Activated naive CD4-positive, alpha-beta T cell treated with anti-CD3 and anti-CD28 coated beads, Interleukin-2, amount 10 ng/mL, durations not matched to agents 7 days and 5 days (primary cell): ENCODE data around the gene ADCY7.

ENCODE experiments used
- CTCF ChIA-PET: fragments of 350-600 bp; sonication (Branson Sonifier 250); formaldehyde crosslinking; loops from one replicate; lab custom pipeline; 2021; ENCODE audit warnings: antibody characterized with exemption; lab: Charles Lee
- DNase-seq: peaks from one replicate; pipeline ENCODE4 v3.0.0-alpha.2; 2020
- H3K27ac Mint-ChIP-seq: one replicate; pipeline ENCODE4 v1.8.0; 2021; ENCODE audit warnings: mild to moderate bottlenecking, moderate library complexity, mixed read lengths
- H3K27me3 Mint-ChIP-seq: one replicate; pipeline ENCODE4 v1.8.0; 2021; ENCODE audit warnings: mild to moderate bottlenecking, mixed read lengths
- H3K36me3 Mint-ChIP-seq: one replicate; pipeline ENCODE4 v1.8.0; 2021; ENCODE audit warnings: mixed read lengths
- H3K4me1 Mint-ChIP-seq: one replicate; pipeline ENCODE4 v1.8.0; 2021; ENCODE audit warnings: mixed read lengths
- H3K4me3 Mint-ChIP-seq: one replicate; pipeline ENCODE4 v1.8.0; 2021; ENCODE audit warnings: mild to moderate bottlenecking, moderate library complexity, mixed read lengths
- H3K9me3 Mint-ChIP-seq: one replicate; pipeline ENCODE4 v1.8.0; 2021; ENCODE audit warnings: mixed read lengths

ADCY7 gene

GRCh38 chr16:50267151-50267631 is 840 bp downstream of the ADCY7 start:
- no peak for DNase-seq
- Mint-ChIP-seq H3K27me3 (peaks cover 5% of the 10 kb centered on the region), H3K27ac (peak overlapping the region; percentile 95), H3K4me3 (peak overlapping the region; percentile 98), H3K36me3 (peaks cover 42% of the 10 kb centered on the region), H3K4me1 (peaks cover 83% of the 10 kb centered on the region), H3K9me3 (no peaks in the 10 kb centered on the region)
- CTCF ChIA-PET, result interaction anchor here (0.6 to 2.3 kb wide), 5 partner anchors 13 to 88 kb away, joined by 3 to 9 read pairs (median 4); no protein-coding TSS in a partner anchor

- H3K36me3 Mint-ChIP-seq, result peaks cover 43% of the 10 kb centered on the region
- peak overlapping the region; percentile 98 for H3K4me3 Mint-ChIP-seq
- H3K27me3 Mint-ChIP-seq, result peaks cover 3% of the 10 kb centered on the region
- peak overlapping the region; percentile 95 for H3K27ac Mint-ChIP-seq
- H3K9me3 Mint-ChIP-seq, result no peaks in the 10 kb centered on the region
- peaks cover 85% of the 10 kb centered on the region for H3K4me1 Mint-ChIP-seq
- peak; percentile 47 for DNase-seq
- CTCF ChIA-PET, result interaction anchor here (0.6 to 2.3 kb wide), 4 partner anchors 57 to 88 kb away, joined by 3 to 9 read pairs (median 6); no protein-coding TSS in a partner anchor
These were observed 1.3 kb downstream of the ADCY7 start for GRCh38 chr16:50267651-50268050.

- Mint-ChIP-seq H3K4me3 (peak overlapping the region; percentile 98), H3K27ac (peak overlapping the region; percentile 95), H3K36me3 (peaks cover 47% of the 10 kb centered on the region), H3K27me3 (no peaks in the 10 kb centered on the region), H3K9me3 (no peaks in the 10 kb centered on the region), H3K4me1 (peaks cover 87% of the 10 kb centered on the region)
- CTCF ChIA-PET, result interaction anchor here (0.9 to 2.3 kb wide), 5 partner anchors 9 to 87 kb away, joined by 3 to 9 read pairs (median 5); no protein-coding TSS in a partner anchor
- peak; percentile 37 for DNase-seq
These were observed 2.0 kb downstream of the ADCY7 start for GRCh38 chr16:50268352-50268751.

GRCh38 chr16:50269061-50269705 is 2.8 kb downstream of the ADCY7 start:
- H3K27me3 Mint-ChIP-seq, result no peaks in the 10 kb centered on the region
- peaks cover 47% of the 10 kb centered on the region for H3K36me3 Mint-ChIP-seq
- H3K9me3 Mint-ChIP-seq, result no peaks in the 10 kb centered on the region
- peak overlapping the region; percentile 65 for H3K27ac Mint-ChIP-seq
- H3K4me3 Mint-ChIP-seq, result peak overlapping the region; percentile 98
- CTCF ChIA-PET, result interaction anchor here (1.0 to 1.1 kb wide), 2 partner anchors 9 to 28 kb away, joined by 3 to 4 read pairs; no protein-coding TSS in a partner anchor
- peaks cover 90% of the 10 kb centered on the region for H3K4me1 Mint-ChIP-seq
- DNase-seq, result no peak

GRCh38 chr16:50269769-50270509 is 3.6 kb downstream of the ADCY7 start:
- CTCF ChIA-PET, result no interaction called here
- Mint-ChIP-seq H3K4me3 (no peak overlapping the region), H3K4me1 (peaks cover 90% of the 10 kb centered on the region), H3K36me3 (peaks cover 42% of the 10 kb centered on the region), H3K27me3 (no peaks in the 10 kb centered on the region), H3K9me3 (no peaks in the 10 kb centered on the region), H3K27ac (peak overlapping the region; percentile 65)
- DNase-seq, result no peak

GRCh38 chr16:50270510-50271147 is 4.3 kb downstream of the ADCY7 start:
- peaks cover 47% of the 10 kb centered on the region for H3K36me3 Mint-ChIP-seq
- H3K27ac Mint-ChIP-seq, result peak overlapping the region; percentile 65
- H3K9me3 Mint-ChIP-seq, result no peaks in the 10 kb centered on the region
- H3K4me1 Mint-ChIP-seq, result peaks cover 90% of the 10 kb centered on the region
- H3K27me3 Mint-ChIP-seq, result no peaks in the 10 kb centered on the region
- DNase-seq, result no peak
- CTCF ChIA-PET, result interaction anchor here (0.6 kb wide), 1 partner anchor 159 kb away, joined by 3 read pairs; no protein-coding TSS in a partner anchor
- no peak overlapping the region for H3K4me3 Mint-ChIP-seq

- DNase-seq, result no peak
- Mint-ChIP-seq H3K27ac (peak overlapping the region; percentile 65), H3K4me1 (peaks cover 89% of the 10 kb centered on the region), H3K27me3 (no peaks in the 10 kb centered on the region), H3K4me3 (no peak overlapping the region), H3K9me3 (no peaks in the 10 kb centered on the region), H3K36me3 (peaks cover 51% of the 10 kb centered on the region)
- CTCF ChIA-PET, result interaction anchor here (0.6 kb wide), 1 partner anchor 158 kb away, joined by 3 read pairs; no protein-coding TSS in a partner anchor
These were observed 5.0 kb downstream of the ADCY7 start for GRCh38 chr16:50271148-50272041.

- Mint-ChIP-seq H3K36me3 (peaks cover 57% of the 10 kb centered on the region), H3K9me3 (no peaks in the 10 kb centered on the region), H3K4me1 (peaks cover 95% of the 10 kb centered on the region), H3K27ac (peak overlapping the region; percentile 99), H3K4me3 (no peak overlapping the region), H3K27me3 (no peaks in the 10 kb centered on the region)
- DNase-seq, result no peak
- CTCF ChIA-PET, result interaction anchor here (1.0 kb wide), 1 partner anchor 10 kb away, joined by 3 read pairs; no protein-coding TSS in a partner anchor
These were observed 5.8 kb downstream of the ADCY7 start for GRCh38 chr16:50272111-50272571.

GRCh38 chr16:50272687-50273381 is 6.5 kb downstream of the ADCY7 start:
- H3K4me1 Mint-ChIP-seq, result peaks cover 97% of the 10 kb centered on the region
- no peaks in the 10 kb centered on the region for H3K9me3 Mint-ChIP-seq
- peak overlapping the region; percentile 99 for H3K27ac Mint-ChIP-seq
- peaks cover 56% of the 10 kb centered on the region for H3K36me3 Mint-ChIP-seq
- no peaks in the 10 kb centered on the region for H3K27me3 Mint-ChIP-seq
- DNase-seq, result no peak
- CTCF ChIA-PET, result interaction anchor here (1.0 to 1.6 kb wide), 3 partner anchors 10 to 54 kb away, joined by 3 to 5 read pairs (median 3); no protein-coding TSS in a partner anchor
- peak overlapping the region; percentile 83 for H3K4me3 Mint-ChIP-seq

- H3K4me1 Mint-ChIP-seq, result peaks cover 99% of the 10 kb centered on the region
- H3K4me3 Mint-ChIP-seq, result peak overlapping the region; percentile 83
- peaks cover 59% of the 10 kb centered on the region for H3K36me3 Mint-ChIP-seq
These were observed 7.0 kb downstream of the ADCY7 start for GRCh38 chr16:50273382-50273690.

GRCh38 chr16:50273888-50274325 is 7.6 kb downstream of the ADCY7 start:
- H3K9me3 Mint-ChIP-seq, result no peaks in the 10 kb centered on the region
- no peaks in the 10 kb centered on the region for H3K27me3 Mint-ChIP-seq
- peak overlapping the region; percentile 99 for H3K27ac Mint-ChIP-seq
- peaks cover 99% of the 10 kb centered on the region for H3K4me1 Mint-ChIP-seq
- peak overlapping the region; percentile 83 for H3K4me3 Mint-ChIP-seq
- CTCF ChIA-PET, result interaction anchor here (1.2 to 2.8 kb wide), 5 partner anchors 8 to 83 kb away, joined by 3 to 18 read pairs (median 4); partner anchors contain the start of gene ADCY7
- DNase-seq, result peak; percentile 70
- peaks cover 62% of the 10 kb centered on the region for H3K36me3 Mint-ChIP-seq

More at GRCh38 chr16:50273382-50273690, 7.0 kb downstream of the ADCY7 start:
- Mint-ChIP-seq H3K27ac (peak overlapping the region; percentile 99), H3K9me3 (no peaks in the 10 kb centered on the region), H3K27me3 (no peaks in the 10 kb centered on the region)
- CTCF ChIA-PET, result interaction anchor here (1.0 to 2.8 kb wide), 4 partner anchors 7 to 54 kb away, joined by 3 to 18 read pairs (median 4); partner anchors contain the start of gene ADCY7
- DNase-seq, result no peak

GRCh38 chr16:50274326-50275097 is 8.2 kb downstream of the ADCY7 start:
- CTCF ChIA-PET, result interaction anchor here (1.1 to 2.8 kb wide), 9 partner anchors 9 to 250 kb away, joined by 3 to 18 read pairs (median 4); partner anchors contain the start of genes ADCY7 and CNEP1R1
- no peaks in the 10 kb centered on the region for H3K27me3 Mint-ChIP-seq
- no peaks in the 10 kb centered on the region for H3K9me3 Mint-ChIP-seq
- DNase-seq, result peak; percentile 71
- peak overlapping the region; percentile 83 for H3K4me3 Mint-ChIP-seq
- peak overlapping the region; percentile 99 for H3K27ac Mint-ChIP-seq
- peaks cover 61% of the 10 kb centered on the region for H3K36me3 Mint-ChIP-seq
- peaks cover 99% of the 10 kb centered on the region for H3K4me1 Mint-ChIP-seq
